ENCODE data around the gene GP1BB. TPM values are rescaled to one million over a fixed set of nuclear protein-coding genes. Genes with fewer than 3 reads are reported as not detected.
"Not testable (repeated sequence)": the region's sequence is repeated elsewhere in the genome, so short reads cannot be mapped to it uniquely, and the experiment has no call there.

The GP1BB gene
- total RNA-seq, 5 donors from 2014 or later (not counting 1 experiment from before 2014, with no cell fraction given): 0.19 to 2.1 (median 0.36) TPM

- no peaks in the 10 kb centered on the region for H3K36me3 ChIP-seq (ENCODE audit: control insufficient read depth in 2 of 2, extremely low read depth in 1 of 2, insufficient read depth in 1 of 2, low read length in 1 of 2)
- no peak overlapping the region for H3K4me3 Mint-ChIP-seq
- DNase-seq: no peak
- no peak for ATAC-seq (replicated peaks in 1 of 4)
- H3K27me3 ChIP-seq (replicated peaks in 1 of 2; ENCODE audit: control insufficient read depth in 2 of 2, extremely low read depth in 1 of 2, insufficient read depth in 2 of 2, low read length in 1 of 2): peaks cover 0 to 38% of the 10 kb centered on the region in 2 experiments
- no peaks in the 10 kb centered on the region for H3K4me1 Mint-ChIP-seq
- ChIA-PET POLR2A (no interaction called here), CTCF (no interaction called here)
- no peaks in the 10 kb centered on the region for H3K9me3 Mint-ChIP-seq
- no peaks in the 10 kb centered on the region for H3K9me3 ChIP-seq
- H3K27ac ChIP-seq (ENCODE audit: low read length): no peak overlapping the region
- WGBS (ENCODE audit: insufficient coverage): 86% methylated on average over 10 of the region's 12 CpGs
- no peak overlapping the region for H3K4me3 ChIP-seq (ENCODE audit: control insufficient read depth in 1 of 2, extremely low read depth in 1 of 2, low read length in 1 of 2)
- H3K36me3 Mint-ChIP-seq: no peaks in the 10 kb centered on the region
- H3K27ac Mint-ChIP-seq: no peak overlapping the region
- no peaks in the 10 kb centered on the region for H3K4me1 ChIP-seq (ENCODE audit: control insufficient read depth in 1 of 2, extremely low read depth in 1 of 2, insufficient read depth in 2 of 2, low read length in 2 of 2)
- H3K27me3 Mint-ChIP-seq: peaks cover 9 to 16% of the 10 kb centered on the region in 2 donors
Observed at GRCh38 chr22:19693981-19694670, 29.2 kb upstream of the GP1BB start.

- ATAC-seq (replicated peaks in 1 of 4): no peak
- POLR2A ChIA-PET: no interaction called here
- Histone ChIP-seq H3K4me1 (ENCODE audit: control insufficient read depth in 1 of 2, extremely low read depth in 1 of 2, insufficient read depth in 2 of 2, low read length in 2 of 2) (no peaks in the 10 kb centered on the region), H3K27me3 (replicated peaks in 1 of 2; ENCODE audit: control insufficient read depth in 2 of 2, extremely low read depth in 1 of 2, insufficient read depth in 2 of 2, low read length in 1 of 2) (peaks cover 0 to 33% of the 10 kb centered on the region in 2 experiments), H3K36me3 (ENCODE audit: control insufficient read depth in 2 of 2, extremely low read depth in 1 of 2, insufficient read depth in 1 of 2, low read length in 1 of 2) (no peaks in the 10 kb centered on the region), H3K27ac (ENCODE audit: low read length) (no peak overlapping the region), H3K4me3 (ENCODE audit: control insufficient read depth in 1 of 2, extremely low read depth in 1 of 2, low read length in 1 of 2) (no peak overlapping the region), H3K9me3 (no peaks in the 10 kb centered on the region)
- DNase-seq: no peak
- H3K36me3 Mint-ChIP-seq: no peaks in the 10 kb centered on the region
- no peaks in the 10 kb centered on the region for H3K9me3 Mint-ChIP-seq
- H3K4me1 Mint-ChIP-seq: no peaks in the 10 kb centered on the region
- CTCF ChIA-PET: no interaction called here
- no peak overlapping the region for H3K4me3 Mint-ChIP-seq
- peaks cover 9 to 16% of the 10 kb centered on the region in 2 donors for H3K27me3 Mint-ChIP-seq
- 93% methylated on average over 9 of the region's 13 CpGs for WGBS (ENCODE audit: insufficient coverage)
- H3K27ac Mint-ChIP-seq: no peak overlapping the region
Observed at GRCh38 chr22:19694696-19695095, 28.6 kb upstream of the GP1BB start.

- ChIA-PET CTCF (no interaction called here), POLR2A (no interaction called here)
- ATAC-seq (replicated peaks in 1 of 4): no peak
- H3K4me1 Mint-ChIP-seq: no peaks in the 10 kb centered on the region
- H3K27me3 Mint-ChIP-seq: peaks cover 8 to 16% of the 10 kb centered on the region in 2 donors
- Histone ChIP-seq H3K27ac (ENCODE audit: low read length) (no peak overlapping the region), H3K4me3 (ENCODE audit: control insufficient read depth in 1 of 2, extremely low read depth in 1 of 2, low read length in 1 of 2) (no peak overlapping the region), H3K27me3 (replicated peaks in 1 of 2; ENCODE audit: control insufficient read depth in 2 of 2, extremely low read depth in 1 of 2, insufficient read depth in 2 of 2, low read length in 1 of 2) (peaks cover 0 to 24% of the 10 kb centered on the region in 2 experiments), H3K4me1 (ENCODE audit: control insufficient read depth in 1 of 2, extremely low read depth in 1 of 2, insufficient read depth in 2 of 2, low read length in 2 of 2) (no peaks in the 10 kb centered on the region), H3K9me3 (no peaks in the 10 kb centered on the region), H3K36me3 (ENCODE audit: control insufficient read depth in 2 of 2, extremely low read depth in 1 of 2, insufficient read depth in 1 of 2, low read length in 1 of 2) (no peaks in the 10 kb centered on the region)
- H3K4me3 Mint-ChIP-seq: no peak overlapping the region
- H3K9me3 Mint-ChIP-seq: no peaks in the 10 kb centered on the region
- DNase-seq: no peak
- WGBS (ENCODE audit: insufficient coverage): 100% methylated on average over 2 of the region's 2 CpGs
- H3K36me3 Mint-ChIP-seq: no peaks in the 10 kb centered on the region
- H3K27ac Mint-ChIP-seq: no peak overlapping the region
Observed at GRCh38 chr22:19696504-19697276, 26.6 kb upstream of the GP1BB start.

- POLR2A ChIA-PET; DNase-seq; H3K9me3 Mint-ChIP-seq; H3K36me3 Mint-ChIP-seq; H3K4me1 Mint-ChIP-seq; ATAC-seq (replicated peaks in 1 of 4); H3K36me3 ChIP-seq (ENCODE audit: control insufficient read depth in 2 of 2, extremely low read depth in 1 of 2, insufficient read depth in 1 of 2, low read length in 1 of 2); H3K4me1 ChIP-seq (ENCODE audit: control insufficient read depth in 1 of 2, extremely low read depth in 1 of 2, insufficient read depth in 2 of 2, low read length in 2 of 2); CTCF ChIA-PET; H3K27ac ChIP-seq (ENCODE audit: low read length); H3K9me3 ChIP-seq; H3K27ac Mint-ChIP-seq; H3K4me3 Mint-ChIP-seq; H3K4me3 ChIP-seq (ENCODE audit: control insufficient read depth in 1 of 2, extremely low read depth in 1 of 2, low read length in 1 of 2): not testable (repeated sequence)
- peaks cover 8 to 14% of the 10 kb centered on the region in 2 donors for H3K27me3 Mint-ChIP-seq
- H3K27me3 ChIP-seq (replicated peaks in 1 of 2; ENCODE audit: control insufficient read depth in 2 of 2, extremely low read depth in 1 of 2, insufficient read depth in 2 of 2, low read length in 1 of 2): peaks cover 0 to 19% of the 10 kb centered on the region in 2 experiments
- no CpG with 5 or more reads among the region's 1 CpG for WGBS (ENCODE audit: insufficient coverage)
Observed at GRCh38 chr22:19697871-19698270, 25.5 kb upstream of the GP1BB start.

GRCh38 chr22:19700790-19701419 is 22.4 kb upstream of the GP1BB start:
- ChIA-PET CTCF (interaction anchor here in 1 of 2 donors (0.5 to 0.6 kb wide), 2 partner anchors 22 to 568 kb away, joined by 3 read pairs; no protein-coding TSS in a partner anchor), POLR2A (interaction anchor here in 1 of 2 donors (0.7 kb wide), 1 partner anchor 197 kb away, joined by 4 read pairs; no protein-coding TSS in a partner anchor)
- Mint-ChIP-seq H3K9me3 (no peaks in the 10 kb centered on the region), H3K27ac (no peak overlapping the region), H3K27me3 (peaks cover 8 to 13% of the 10 kb centered on the region in 2 donors), H3K4me1 (no peaks in the 10 kb centered on the region), H3K4me3 (no peak overlapping the region), H3K36me3 (no peaks in the 10 kb centered on the region)
- DNase-seq (no peak), ATAC-seq (replicated peaks in 1 of 4) (no peak)
- Histone ChIP-seq H3K27ac (ENCODE audit: low read length) (no peak overlapping the region), H3K9me3 (no peaks in the 10 kb centered on the region), H3K27me3 (replicated peaks in 1 of 2; ENCODE audit: control insufficient read depth in 2 of 2, extremely low read depth in 1 of 2, insufficient read depth in 2 of 2, low read length in 1 of 2) (peaks cover 0 to 22% of the 10 kb centered on the region in 2 experiments), H3K36me3 (ENCODE audit: control insufficient read depth in 2 of 2, extremely low read depth in 1 of 2, insufficient read depth in 1 of 2, low read length in 1 of 2) (no peaks in the 10 kb centered on the region), H3K4me1 (ENCODE audit: control insufficient read depth in 1 of 2, extremely low read depth in 1 of 2, insufficient read depth in 2 of 2, low read length in 2 of 2) (no peaks in the 10 kb centered on the region), H3K4me3 (ENCODE audit: control insufficient read depth in 1 of 2, extremely low read depth in 1 of 2, low read length in 1 of 2) (no peak overlapping the region)
- WGBS (ENCODE audit: insufficient coverage): 95% methylated on average over 5 of the region's 6 CpGs

- Histone ChIP-seq H3K4me3 (ENCODE audit: control insufficient read depth in 1 of 2, extremely low read depth in 1 of 2, low read length in 1 of 2) (no peak overlapping the region), H3K27me3 (replicated peaks in 1 of 2; ENCODE audit: control insufficient read depth in 2 of 2, extremely low read depth in 1 of 2, insufficient read depth in 2 of 2, low read length in 1 of 2) (peaks cover 0 to 21% of the 10 kb centered on the region in 2 experiments), H3K36me3 (ENCODE audit: control insufficient read depth in 2 of 2, extremely low read depth in 1 of 2, insufficient read depth in 1 of 2, low read length in 1 of 2) (no peaks in the 10 kb centered on the region), H3K4me1 (ENCODE audit: control insufficient read depth in 1 of 2, extremely low read depth in 1 of 2, insufficient read depth in 2 of 2, low read length in 2 of 2) (no peaks in the 10 kb centered on the region), H3K27ac (ENCODE audit: low read length) (no peak overlapping the region), H3K9me3 (no peaks in the 10 kb centered on the region)
- Mint-ChIP-seq H3K36me3 (no peaks in the 10 kb centered on the region), H3K9me3 (no peaks in the 10 kb centered on the region), H3K27me3 (peaks cover 4 to 8% of the 10 kb centered on the region in 2 donors), H3K27ac (no peak overlapping the region), H3K4me1 (no peaks in the 10 kb centered on the region), H3K4me3 (no peak overlapping the region)
- no peak for DNase-seq
- CTCF ChIA-PET: interaction anchor here in 1 of 2 donors (0.6 kb wide), 1 partner anchor 21 kb away, joined by 3 read pairs; no protein-coding TSS in a partner anchor
- no CpG with 5 or more reads among the region's 10 CpGs for WGBS (ENCODE audit: insufficient coverage)
- ATAC-seq (replicated peaks in 1 of 4): no peak
- POLR2A ChIA-PET: interaction anchor here in 1 of 2 donors (0.7 kb wide), 1 partner anchor 196 kb away, joined by 4 read pairs; no protein-coding TSS in a partner anchor
Observed at GRCh38 chr22:19701420-19702145, 21.8 kb upstream of the GP1BB start.
